K562 (cell line): ENCODE measurements around the gene SYT3. TPM values are rescaled to one million over a fixed set of nuclear protein-coding genes. Genes with fewer than 3 reads are reported as not detected.
A peak's percentile ranks its signal among the peaks of the same experiment; 100 is the strongest.

Experiments
- DIDO1 ChIP-seq: fragments of 450-650 bp; IDR thresholded peaks from 2 replicates; pipeline ENCODE4 v1.6.1; 2016; ENCODE audit warnings: low read depth, missing biosample characterization, missing genetic modification characterization
- FOXJ3 ChIP-seq: sonication (generic); formaldehyde crosslinking; IDR thresholded peaks from 2 replicates; pipeline ENCODE4 v1.4.0; 2020; ENCODE audit warnings: mild to moderate bottlenecking, missing genetic modification reagents
- JUND ChIP-seq, 2 experiments: IDR thresholded peaks; 2 replicates in 1 of 2; 3 replicates in 1 of 2; pipeline ENCODE4 v1.6.1; 2011; ENCODE audit warnings: borderline replicate concordance in 2 of 2, low read depth in 2 of 2, low read length in 2 of 2, improper control_type of control experiment in 1 of 2, missing biosample characterization in 1 of 2, missing genetic modification characterization in 1 of 2, missing genetic modification reagents in 1 of 2
- NONO ChIP-seq, 2 experiments: fragments of 200-400 bp in 1 of 2; fragments of 450-650 bp in 1 of 2; formaldehyde crosslinking in 1 of 2; IDR thresholded peaks; 2 replicates each; pipeline ENCODE4 v1.6.1; 2017; ENCODE audit warnings: low read depth in 2 of 2, mild to moderate bottlenecking in 2 of 2, moderate library complexity in 2 of 2, low read length in 1 of 2
- RBM39 ChIP-seq: fragments of 200-400 bp; formaldehyde crosslinking; optimal IDR thresholded peaks from 2 replicates; pipeline ENCODE3; 2018; ENCODE audit warnings: low read depth, low read length
- ZNF232 ChIP-seq: sonication (generic); formaldehyde crosslinking; IDR thresholded peaks from 2 replicates; pipeline ENCODE4 v1.8.0; 2022; ENCODE audit warnings: mild to moderate bottlenecking, missing genetic modification reagents
- polyA plus RNA-seq, 8 experiments: library from polyadenylated mRNA; depleted of rRNA in 4 of 8; stranded (reverse) in 5 of 8; unstranded in 3 of 8; fragments of >200 nt; fragmentation: Nextera tagmentation in 2 of 8; fragmentation: Illumina TruSeq in 1 of 8; extraction: Ambion mirVana in 2 of 8; extraction: Trizol in 1 of 8; gene quantifications; 2 replicates each; pipeline versions ENCODE4 v1.2.1 to v1.2.3, GENCODE V29; 2011 to 2014; ENCODE audit warnings: inconsistent platforms in 1 of 8, missing spikeins in 1 of 8
- total RNA-seq, 7 experiments: library from RNA; depleted of rRNA in 6 of 7; stranded (reverse); fragments of >200 nt in 6 of 7; fragmentation: Illumina TruSeq in 2 of 7; extraction: Trizol in 2 of 7; gene quantifications; 2 replicates each; pipeline versions ENCODE4 v1.2.1 to v1.2.3, GENCODE V29; 2011 to 2021; ENCODE audit warnings: low replicate concordance in 1 of 7
- TF ChIP-seq, protein P1 (sequence below): sonication (generic); formaldehyde crosslinking; IDR thresholded peaks from 2 replicates; pipeline ENCODE4 v1.8.1; 2023; ENCODE audit warnings: missing genetic modification reagents, mild to moderate bottlenecking, borderline replicate concordance
- TF ChIP-seq, protein P2 (sequence below): fragments of 150-350 bp; IDR thresholded peaks from 2 replicates; pipeline ENCODE4 v1.6.1; 2014; ENCODE audit warnings: low read depth, mild to moderate bottlenecking, low read length, borderline replicate concordance
- TF ChIP-seq, protein P3 (sequence below): sonication (generic); formaldehyde crosslinking; IDR thresholded peaks from 2 replicates; pipeline ENCODE4 v1.8.0; 2022; ENCODE audit warnings: mild to moderate bottlenecking, missing genetic modification reagents
- TF ChIP-seq, protein P4 (sequence below): fragments of 450-650 bp; formaldehyde crosslinking; IDR thresholded peaks from 2 replicates; pipeline ENCODE4 v1.4.0; 2022; ENCODE audit warnings: missing genetic modification characterization

The SYT3 gene
- total and polyA plus RNA-seq, 9 of the 15 experiments (the other 6 are each of a cell fraction or from before 2014, with no cell fraction given) = 0.36 to 2.0 (median 0.54) TPM; not detected in 2

DNA sequence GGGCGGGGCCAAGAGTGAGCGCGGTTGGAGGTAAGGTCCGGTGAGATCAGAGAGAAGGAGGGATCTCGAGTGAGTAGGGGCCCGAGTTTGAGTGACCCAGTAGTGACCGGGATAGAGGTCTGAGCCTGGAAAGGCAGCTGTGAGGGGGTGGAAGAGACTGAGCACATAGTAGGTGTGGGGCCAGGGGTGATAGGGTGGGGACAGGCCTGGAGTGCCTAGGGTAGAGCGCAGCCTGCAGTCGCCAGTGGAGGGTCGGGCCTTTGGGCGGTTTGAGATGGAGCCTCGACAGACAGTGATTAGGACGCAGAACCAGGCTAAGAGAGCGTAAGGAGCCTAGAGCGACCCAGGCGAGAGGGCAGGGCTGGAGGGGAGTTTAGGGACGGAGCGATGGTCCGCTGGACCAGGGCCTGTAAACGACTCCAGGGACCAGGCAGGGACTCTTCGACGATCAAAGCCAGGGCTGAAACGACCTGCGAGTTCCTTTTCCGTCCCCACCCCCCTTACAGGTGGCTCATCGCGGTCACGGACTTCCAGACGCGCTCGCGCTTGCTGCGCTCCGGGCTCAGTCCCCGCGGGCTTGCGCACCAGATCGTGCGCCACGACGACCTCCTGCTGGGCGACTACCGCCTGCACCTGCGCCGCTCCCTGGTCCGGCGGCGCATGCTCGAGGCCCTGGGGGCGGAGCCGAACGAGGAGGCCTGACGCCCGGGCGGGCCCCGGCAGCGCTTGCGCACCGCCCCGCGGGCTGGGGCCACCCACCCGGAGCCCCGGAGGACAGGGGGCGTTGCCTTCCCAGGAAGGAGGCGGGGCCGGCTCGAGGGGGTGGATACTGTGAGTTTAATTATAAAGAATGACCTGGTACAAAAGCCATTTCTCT is 19.0 kb upstream of the SYT3 start (continued):
- TF ChIP-seq RBM39 (peak; percentile 88), DIDO1 (tag) (no peak), NONO (IDR thresholded peaks at IDR 0.05; ENCODE audit: low read depth in 2 of 2, low read length in 1 of 2) (no peak), JUND (IDR thresholded peaks at IDR 0.05; ENCODE audit: borderline replicate concordance, low read depth, low read length) (peak; percentile 60), JUND (tag; IDR thresholded peaks at IDR 0.05; ENCODE audit: borderline replicate concordance, low read depth, low read length) (peak; percentile 26; the same call in 2 of the 3 replicates), FOXJ3 (CRISPR knock-in tag) (no peak), ZNF232 (peak; percentile 39; the same call in 1 of the 2 replicates)
- TF ChIP-seq, protein P1, sequence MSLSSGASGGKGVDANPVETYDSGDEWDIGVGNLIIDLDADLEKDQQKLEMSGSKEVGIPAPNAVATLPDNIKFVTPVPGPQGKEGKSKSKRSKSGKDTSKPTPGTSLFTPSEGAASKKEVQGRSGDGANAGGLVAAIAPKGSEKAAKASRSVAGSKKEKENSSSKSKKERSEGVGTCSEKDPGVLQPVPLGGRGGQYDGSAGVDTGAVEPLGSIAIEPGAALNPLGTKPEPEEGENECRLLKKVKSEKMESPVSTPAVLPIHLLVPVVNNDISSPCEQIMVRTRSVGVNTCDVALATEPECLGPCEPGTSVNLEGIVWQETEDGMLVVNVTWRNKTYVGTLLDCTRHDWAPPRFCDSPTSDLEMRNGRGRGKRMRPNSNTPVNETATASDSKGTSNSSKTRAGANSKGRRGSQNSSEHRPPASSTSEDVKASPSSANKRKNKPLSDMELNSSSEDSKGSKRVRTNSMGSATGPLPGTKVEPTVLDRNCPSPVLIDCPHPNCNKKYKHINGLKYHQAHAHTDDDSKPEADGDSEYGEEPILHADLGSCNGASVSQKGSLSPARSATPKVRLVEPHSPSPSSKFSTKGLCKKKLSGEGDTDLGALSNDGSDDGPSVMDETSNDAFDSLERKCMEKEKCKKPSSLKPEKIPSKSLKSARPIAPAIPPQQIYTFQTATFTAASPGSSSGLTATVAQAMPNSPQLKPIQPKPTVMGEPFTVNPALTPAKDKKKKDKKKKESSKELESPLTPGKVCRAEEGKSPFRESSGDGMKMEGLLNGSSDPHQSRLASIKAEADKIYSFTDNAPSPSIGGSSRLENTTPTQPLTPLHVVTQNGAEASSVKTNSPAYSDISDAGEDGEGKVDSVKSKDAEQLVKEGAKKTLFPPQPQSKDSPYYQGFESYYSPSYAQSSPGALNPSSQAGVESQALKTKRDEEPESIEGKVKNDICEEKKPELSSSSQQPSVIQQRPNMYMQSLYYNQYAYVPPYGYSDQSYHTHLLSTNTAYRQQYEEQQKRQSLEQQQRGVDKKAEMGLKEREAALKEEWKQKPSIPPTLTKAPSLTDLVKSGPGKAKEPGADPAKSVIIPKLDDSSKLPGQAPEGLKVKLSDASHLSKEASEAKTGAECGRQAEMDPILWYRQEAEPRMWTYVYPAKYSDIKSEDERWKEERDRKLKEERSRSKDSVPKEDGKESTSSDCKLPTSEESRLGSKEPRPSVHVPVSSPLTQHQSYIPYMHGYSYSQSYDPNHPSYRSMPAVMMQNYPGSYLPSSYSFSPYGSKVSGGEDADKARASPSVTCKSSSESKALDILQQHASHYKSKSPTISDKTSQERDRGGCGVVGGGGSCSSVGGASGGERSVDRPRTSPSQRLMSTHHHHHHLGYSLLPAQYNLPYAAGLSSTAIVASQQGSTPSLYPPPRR = 0 out of 2 replicates have a peak, but pooled peaks have one; percentile 90
- TF ChIP-seq, protein P2, sequence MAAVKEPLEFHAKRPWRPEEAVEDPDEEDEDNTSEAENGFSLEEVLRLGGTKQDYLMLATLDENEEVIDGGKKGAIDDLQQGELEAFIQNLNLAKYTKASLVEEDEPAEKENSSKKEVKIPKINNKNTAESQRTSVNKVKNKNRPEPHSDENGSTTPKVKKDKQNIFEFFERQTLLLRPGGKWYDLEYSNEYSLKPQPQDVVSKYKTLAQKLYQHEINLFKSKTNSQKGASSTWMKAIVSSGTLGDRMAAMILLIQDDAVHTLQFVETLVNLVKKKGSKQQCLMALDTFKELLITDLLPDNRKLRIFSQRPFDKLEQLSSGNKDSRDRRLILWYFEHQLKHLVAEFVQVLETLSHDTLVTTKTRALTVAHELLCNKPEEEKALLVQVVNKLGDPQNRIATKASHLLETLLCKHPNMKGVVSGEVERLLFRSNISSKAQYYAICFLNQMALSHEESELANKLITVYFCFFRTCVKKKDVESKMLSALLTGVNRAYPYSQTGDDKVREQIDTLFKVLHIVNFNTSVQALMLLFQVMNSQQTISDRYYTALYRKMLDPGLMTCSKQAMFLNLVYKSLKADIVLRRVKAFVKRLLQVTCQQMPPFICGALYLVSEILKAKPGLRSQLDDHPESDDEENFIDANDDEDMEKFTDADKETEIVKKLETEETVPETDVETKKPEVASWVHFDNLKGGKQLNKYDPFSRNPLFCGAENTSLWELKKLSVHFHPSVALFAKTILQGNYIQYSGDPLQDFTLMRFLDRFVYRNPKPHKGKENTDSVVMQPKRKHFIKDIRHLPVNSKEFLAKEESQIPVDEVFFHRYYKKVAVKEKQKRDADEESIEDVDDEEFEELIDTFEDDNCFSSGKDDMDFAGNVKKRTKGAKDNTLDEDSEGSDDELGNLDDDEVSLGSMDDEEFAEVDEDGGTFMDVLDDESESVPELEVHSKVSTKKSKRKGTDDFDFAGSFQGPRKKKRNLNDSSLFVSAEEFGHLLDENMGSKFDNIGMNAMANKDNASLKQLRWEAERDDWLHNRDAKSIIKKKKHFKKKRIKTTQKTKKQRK = no peak; the same call in 1 of the 2 replicates
- TF ChIP-seq, protein P3, sequence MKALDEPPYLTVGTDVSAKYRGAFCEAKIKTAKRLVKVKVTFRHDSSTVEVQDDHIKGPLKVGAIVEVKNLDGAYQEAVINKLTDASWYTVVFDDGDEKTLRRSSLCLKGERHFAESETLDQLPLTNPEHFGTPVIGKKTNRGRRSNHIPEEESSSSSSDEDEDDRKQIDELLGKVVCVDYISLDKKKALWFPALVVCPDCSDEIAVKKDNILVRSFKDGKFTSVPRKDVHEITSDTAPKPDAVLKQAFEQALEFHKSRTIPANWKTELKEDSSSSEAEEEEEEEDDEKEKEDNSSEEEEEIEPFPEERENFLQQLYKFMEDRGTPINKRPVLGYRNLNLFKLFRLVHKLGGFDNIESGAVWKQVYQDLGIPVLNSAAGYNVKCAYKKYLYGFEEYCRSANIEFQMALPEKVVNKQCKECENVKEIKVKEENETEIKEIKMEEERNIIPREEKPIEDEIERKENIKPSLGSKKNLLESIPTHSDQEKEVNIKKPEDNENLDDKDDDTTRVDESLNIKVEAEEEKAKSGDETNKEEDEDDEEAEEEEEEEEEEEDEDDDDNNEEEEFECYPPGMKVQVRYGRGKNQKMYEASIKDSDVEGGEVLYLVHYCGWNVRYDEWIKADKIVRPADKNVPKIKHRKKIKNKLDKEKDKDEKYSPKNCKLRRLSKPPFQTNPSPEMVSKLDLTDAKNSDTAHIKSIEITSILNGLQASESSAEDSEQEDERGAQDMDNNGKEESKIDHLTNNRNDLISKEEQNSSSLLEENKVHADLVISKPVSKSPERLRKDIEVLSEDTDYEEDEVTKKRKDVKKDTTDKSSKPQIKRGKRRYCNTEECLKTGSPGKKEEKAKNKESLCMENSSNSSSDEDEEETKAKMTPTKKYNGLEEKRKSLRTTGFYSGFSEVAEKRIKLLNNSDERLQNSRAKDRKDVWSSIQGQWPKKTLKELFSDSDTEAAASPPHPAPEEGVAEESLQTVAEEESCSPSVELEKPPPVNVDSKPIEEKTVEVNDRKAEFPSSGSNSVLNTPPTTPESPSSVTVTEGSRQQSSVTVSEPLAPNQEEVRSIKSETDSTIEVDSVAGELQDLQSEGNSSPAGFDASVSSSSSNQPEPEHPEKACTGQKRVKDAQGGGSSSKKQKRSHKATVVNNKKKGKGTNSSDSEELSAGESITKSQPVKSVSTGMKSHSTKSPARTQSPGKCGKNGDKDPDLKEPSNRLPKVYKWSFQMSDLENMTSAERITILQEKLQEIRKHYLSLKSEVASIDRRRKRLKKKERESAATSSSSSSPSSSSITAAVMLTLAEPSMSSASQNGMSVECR (CRISPR knock-in tag) = peak; percentile 85
- TF ChIP-seq, protein P4, sequence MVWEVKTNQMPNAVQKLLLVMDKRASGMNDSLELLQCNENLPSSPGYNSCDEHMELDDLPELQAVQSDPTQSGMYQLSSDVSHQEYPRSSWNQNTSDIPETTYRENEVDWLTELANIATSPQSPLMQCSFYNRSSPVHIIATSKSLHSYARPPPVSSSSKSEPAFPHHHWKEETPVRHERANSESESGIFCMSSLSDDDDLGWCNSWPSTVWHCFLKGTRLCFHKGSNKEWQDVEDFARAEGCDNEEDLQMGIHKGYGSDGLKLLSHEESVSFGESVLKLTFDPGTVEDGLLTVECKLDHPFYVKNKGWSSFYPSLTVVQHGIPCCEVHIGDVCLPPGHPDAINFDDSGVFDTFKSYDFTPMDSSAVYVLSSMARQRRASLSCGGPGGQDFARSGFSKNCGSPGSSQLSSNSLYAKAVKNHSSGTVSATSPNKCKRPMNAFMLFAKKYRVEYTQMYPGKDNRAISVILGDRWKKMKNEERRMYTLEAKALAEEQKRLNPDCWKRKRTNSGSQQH = peak; percentile 91
